Inferior parietal cortex (tissue), 1 donor: Measurements from ENCODE around the gene CAGE1.

Experiments
- DNase-seq: peaks from one replicate; pipeline ENCODE4 v3.0.0-alpha.2; 2016; ENCODE audit errors: extremely low spot score

CAGE1 gene

DNA sequence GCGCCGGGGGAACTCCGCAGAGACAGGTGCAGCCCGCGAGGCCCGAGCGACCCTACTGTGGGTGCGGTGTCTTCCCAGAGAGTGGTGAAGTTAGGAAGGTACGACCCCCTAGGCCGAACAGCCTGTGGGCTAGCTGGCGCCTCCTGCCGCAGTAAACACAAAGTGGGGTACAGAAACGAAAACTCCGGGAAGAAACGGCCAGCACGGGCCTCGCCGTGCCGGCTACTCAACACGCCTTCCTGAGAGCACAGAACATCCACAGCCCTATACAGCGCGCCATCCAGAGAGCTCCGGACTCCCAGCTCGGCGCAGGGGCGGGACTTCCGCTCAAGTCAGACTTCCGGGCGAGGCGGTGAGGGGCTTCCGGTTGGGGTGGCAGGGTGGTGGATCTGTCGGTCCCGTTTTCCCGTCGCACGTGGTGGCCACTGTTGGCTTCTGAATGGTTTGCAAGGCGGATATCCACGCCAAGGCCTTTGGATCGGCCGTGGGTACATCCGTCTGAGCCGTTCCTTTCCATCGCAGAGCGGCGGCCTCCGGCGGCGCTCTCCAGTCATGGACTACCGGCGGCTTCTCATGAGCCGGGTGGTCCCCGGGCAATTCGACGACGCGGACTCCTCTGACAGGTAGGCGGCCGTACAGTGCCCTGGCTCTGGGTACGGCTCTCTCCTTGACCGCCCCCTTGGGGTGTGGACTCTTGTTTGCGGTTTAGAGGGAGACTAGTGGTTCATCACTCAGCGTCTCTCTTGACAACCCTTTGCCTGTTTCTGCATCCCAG lies at the start of gene CAGE1, which contains the start of gene RIOK1:
Gene CAGE1 (minus strand): TSS at position 292 of the 775 bp plus-strand sequence. CDS start 2,569 bp downstream, outside the sequence.
Gene RIOK1 (plus strand): TSS at position 358 of the 775 bp plus-strand sequence. CDS start 195 bp downstream, at position 553.
- peak; percentile 94 for DNase-seq

- DNase-seq = no peak
Observed at GRCh38 chr6:7439228-7439627, 49.7 kb upstream of the CAGE1 start.

GRCh38 chr6:7438011-7438410 lies 48.5 kb upstream of the CAGE1 start:
- DNase-seq = no peak

- DNase-seq = no peak
Observed at GRCh38 chr6:7434672-7435071, 45.1 kb upstream of the CAGE1 start.

- no peak for DNase-seq
Observed at GRCh38 chr6:7433121-7433617, 43.6 kb upstream of the CAGE1 start.

- DNase-seq = no peak
Observed at GRCh38 chr6:7432391-7433120, 43.0 kb upstream of the CAGE1 start.

GRCh38 chr6:7431674-7432390 lies 42.3 kb upstream of the CAGE1 start:
- no peak for DNase-seq

DNA sequence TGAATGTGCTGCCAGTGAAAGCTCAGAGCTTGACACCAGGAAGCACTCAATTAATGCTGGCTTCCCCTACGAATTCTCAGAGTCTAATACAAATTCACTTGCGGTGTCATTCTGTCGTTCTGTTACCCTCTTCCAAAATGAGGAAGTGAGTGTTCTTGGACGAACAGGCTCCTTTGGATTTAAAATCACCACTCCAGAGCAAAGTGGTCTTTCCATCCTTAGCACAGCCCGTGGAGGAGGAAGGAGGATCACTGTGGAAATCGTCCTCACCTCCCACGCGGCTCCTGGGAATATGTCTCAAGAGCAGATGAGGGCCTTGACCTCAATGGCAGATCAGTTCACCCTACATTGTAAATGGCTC lies 41.8 kb upstream of the CAGE1 start:
- DNase-seq = no peak

GRCh38 chr6:7426447-7427169 lies 37.1 kb upstream of the CAGE1 start:
- no peak for DNase-seq

DNA sequence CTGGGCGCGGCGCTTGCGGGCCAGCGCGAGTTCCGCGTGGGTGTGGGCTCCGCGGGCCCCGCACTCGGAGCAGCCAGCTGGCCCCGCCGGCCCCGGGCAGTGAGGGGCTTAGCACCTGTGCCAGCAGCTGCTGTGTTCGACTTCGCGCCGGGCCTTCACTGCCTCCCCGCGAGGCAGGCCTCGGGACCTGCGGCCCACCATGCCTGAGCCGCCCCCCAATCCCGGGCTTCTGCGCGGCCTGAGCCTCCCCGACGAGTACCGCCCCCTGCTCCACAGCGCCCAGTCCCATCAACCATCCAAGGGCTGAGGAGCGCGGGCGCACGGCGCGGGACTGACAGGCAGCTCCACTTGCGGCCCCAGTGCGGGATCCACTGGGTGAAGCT lies 36.3 kb upstream of the CAGE1 start:
- no peak for DNase-seq

GRCh38 chr6:7424967-7425807 lies 35.6 kb upstream of the CAGE1 start:
- no peak for DNase-seq

- DNase-seq = no peak
Observed at GRCh38 chr6:7424058-7424457, 34.5 kb upstream of the CAGE1 start.

GRCh38 chr6:7421066-7421465 lies 31.5 kb upstream of the CAGE1 start:
- DNase-seq = no peak

DNA sequence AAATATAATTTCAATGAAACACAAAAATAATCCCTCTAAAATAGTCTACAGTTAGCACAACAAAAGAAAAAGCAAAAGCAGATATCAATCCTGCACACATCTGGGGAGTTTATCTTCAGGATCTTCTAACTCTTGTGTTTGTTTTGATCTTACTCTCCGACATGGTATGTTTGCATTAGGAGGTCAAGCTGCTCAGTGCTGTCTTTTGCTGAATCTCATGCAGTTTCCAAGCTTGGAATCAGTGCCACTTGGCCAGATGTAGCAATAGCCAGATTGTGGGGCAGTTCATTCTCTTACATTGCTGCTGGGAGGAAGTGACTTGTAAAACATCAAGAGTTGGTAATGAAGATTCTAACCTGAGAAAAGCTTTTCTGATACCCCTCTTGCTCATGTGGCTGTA lies 29.5 kb upstream of the CAGE1 start:
- DNase-seq = no peak

DNA sequence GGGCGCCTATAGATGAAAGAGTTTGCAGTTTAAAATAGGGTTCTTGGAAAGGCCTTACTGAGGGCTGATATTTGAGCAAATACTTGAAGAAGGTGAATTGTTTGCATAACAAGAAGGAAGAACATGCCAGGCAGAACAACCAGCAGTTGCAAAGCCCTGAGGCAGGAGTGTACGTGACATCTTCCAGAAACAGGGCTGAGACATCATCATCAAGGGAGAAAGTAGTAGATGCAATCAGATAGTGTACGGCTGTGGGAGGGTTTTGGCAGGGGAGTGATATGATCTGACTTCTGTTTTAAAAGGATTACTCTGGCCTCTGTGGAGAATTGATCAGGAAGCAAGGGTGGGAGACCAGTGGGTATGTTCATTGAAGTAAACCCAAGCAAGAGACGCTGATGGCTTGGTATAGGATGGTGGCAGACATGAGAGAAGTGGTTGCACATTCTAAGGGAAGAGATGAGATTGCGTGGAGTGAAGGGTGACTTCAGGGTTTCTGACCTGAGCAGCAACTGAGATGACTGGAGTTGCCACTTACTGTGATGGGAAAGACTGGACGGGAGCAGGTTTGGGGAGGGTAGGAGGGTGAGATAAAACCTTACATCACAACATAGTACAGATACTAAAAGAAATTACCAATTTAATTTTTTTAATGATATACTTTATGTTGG lies 28.8 kb upstream of the CAGE1 start:
- no peak for DNase-seq

DNA sequence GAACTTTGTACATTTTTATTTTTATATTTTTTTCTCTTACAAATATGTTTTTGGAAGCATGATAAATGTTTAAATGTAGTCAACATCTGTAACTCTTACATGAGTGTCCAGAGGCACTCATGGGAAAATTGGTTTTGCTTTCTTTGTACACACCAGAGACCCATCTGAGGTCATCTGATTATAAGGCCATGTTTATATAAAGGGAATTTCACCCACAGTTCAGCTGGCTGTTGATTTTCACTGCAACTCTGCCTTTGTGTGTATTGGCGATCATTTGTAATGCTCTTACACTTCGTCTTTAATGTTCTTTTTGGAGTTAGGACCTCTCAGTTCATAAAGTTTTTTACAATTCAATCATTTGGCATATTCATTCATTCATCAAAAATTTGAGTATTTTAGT lies 28.1 kb upstream of the CAGE1 start:
- no peak for DNase-seq

DNA sequence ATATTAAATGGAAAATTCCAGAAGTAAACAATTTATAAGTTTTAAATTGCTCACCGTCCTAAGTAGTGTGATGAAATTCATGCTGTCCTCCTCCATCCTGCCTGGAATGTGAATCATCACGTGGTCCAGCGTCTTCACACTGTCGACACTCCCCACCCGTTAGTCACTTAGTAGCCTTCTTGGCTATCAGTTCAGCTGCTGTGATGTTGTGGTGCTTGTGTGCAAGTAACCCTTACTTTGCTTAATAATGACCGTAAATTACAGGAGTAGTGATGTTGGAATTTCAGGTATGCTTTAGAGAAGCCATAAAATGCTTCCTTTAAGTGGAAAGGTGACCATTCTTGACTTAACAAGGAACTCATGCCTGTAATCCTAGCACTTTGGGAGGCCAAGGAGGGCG lies 25.3 kb upstream of the CAGE1 start:
- DNase-seq = no peak

- no peak for DNase-seq
Observed at GRCh38 chr6:7413151-7413823, 23.7 kb upstream of the CAGE1 start.

DNA sequence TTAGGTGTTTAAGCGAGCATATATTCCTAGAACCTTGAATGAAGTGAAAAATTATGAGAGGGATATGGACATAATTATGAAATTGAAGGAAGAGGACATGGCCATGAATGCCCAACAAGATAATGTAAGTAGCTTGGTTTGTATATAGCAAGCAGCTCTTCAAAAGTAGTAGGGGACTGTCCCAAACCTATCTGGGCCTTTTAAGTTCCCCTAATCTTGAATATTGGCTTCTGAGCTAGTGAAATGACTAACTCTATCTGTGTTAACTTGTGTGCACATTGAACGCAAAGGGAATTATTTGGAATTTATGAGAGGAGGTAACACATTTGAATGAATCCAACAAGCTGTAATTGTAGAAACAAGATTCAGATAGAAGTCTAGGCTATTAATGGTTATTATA lies 21.8 kb upstream of the CAGE1 start:
- DNase-seq = no peak

- peak; percentile 45 for DNase-seq
Observed at GRCh38 chr6:7410851-7411250, 21.3 kb upstream of the CAGE1 start.
